Measurements from ENCODE around the gene CTU2. TPM values are rescaled to one million over a fixed set of nuclear protein-coding genes. Genes with fewer than 3 reads are reported as not detected.

CTU2 gene
- total and polyA plus RNA-seq, 9 of the 15 experiments (the other 6 are each of a cell fraction or from before 2014, with no cell fraction given), result 1.3 to 105 (median 23.2) TPM

- Histone ChIP-seq H4K20me1 (replicated peaks; ENCODE audit: control insufficient read depth, insufficient read depth, low read length) (no peaks in the 10 kb centered on the region; the same call in 1 of the 2 replicates), H3K4me2 (ENCODE audit: insufficient read depth, low read length) (peak overlapping the region; percentile 75), H3K27ac (ENCODE audit: extremely low read depth, low read depth, low read length) (peak overlapping the region; percentile 21; the same call in 2 of the 3 replicates), H3K27me3 (ENCODE audit: control insufficient read depth in 2 of 2, insufficient read depth in 2 of 2, low read length in 2 of 2) (no peaks in the 10 kb centered on the region), H3K9me1 (ENCODE audit: control insufficient read depth, insufficient read depth, low read length) (no peaks in the 10 kb centered on the region), H3K4me3 (peak overlapping the region; percentile 60), H3K9ac (ENCODE audit: insufficient read depth in 1 of 2, low read depth in 2 of 2, low read length in 2 of 2) (peak overlapping the region; percentile 44 to 90; a peak in 3 of 4 replicates), H3K4me1 (replicated peaks in 1 of 2; ENCODE audit: control insufficient read depth in 2 of 2, insufficient read depth in 2 of 2, low read length in 2 of 2) (peaks cover 36 to 75% of the 10 kb centered on the region in 2 experiments), H3K9me3 (replicated peaks; ENCODE audit: control insufficient read depth, insufficient read depth, low read depth, low read length) (no peaks in the 10 kb centered on the region), H3K36me3 (ENCODE audit: control insufficient read depth, insufficient read depth, low read length) (no peaks in the 10 kb centered on the region), H3K79me2 (ENCODE audit: control insufficient read depth, insufficient read depth, low read length) (no peaks in the 10 kb centered on the region; the same call in 2 of the 3 replicates), H2AFZ (ENCODE audit: low read depth, low read length) (peak overlapping the region; percentile 88)
- BruUV-seq (replicated peaks), result no TSS peak
- 0% methylated on average over 18 of the region's 25 CpGs for WGBS (ENCODE audit: insufficient coverage, low coverage, missing lambda C conversion rate)
- CTCF ChIA-PET (ENCODE audit: low intra/inter-chr PET ratio), result no interaction called here
- in situ Hi-C loops (cut with MboI), result no loop called here
- ATAC-seq (peak; percentile 34), FAIRE-seq (no peak), DNase-seq (ENCODE audit: extremely low read depth in 1 of 4, low spot score in 3 of 4) (peak; percentile 58 to 80 (median 71))
- POLR2A ChIA-PET, result interaction anchor here (1.1 to 2.0 kb wide), 4 partner anchors 16 to 116 kb away, joined by 3 to 9 read pairs (median 6); partner anchors contain the start of genes MVD and ZC3H18
- intact Hi-C loops (cut with micrococcal nuclease), result loop anchor here (2.0 to 5.0 kb wide), 3 partner anchors 23 to 86 kb away; partner anchors contain the start of gene MVD
- TF ChIP-seq REST (IDR thresholded peaks at IDR 0.05; ENCODE audit: borderline replicate concordance) (no peak), REST (CRISPR knock-in tag; IDR thresholded peaks at IDR 0.05; ENCODE audit: low read depth) (0 out of 2 replicates have a peak, but pooled peaks have one; percentile 19), CBFA2T2 (conservative IDR thresholded peaks at IDR 0.05) (no peak), ZNF311 (CRISPR knock-in tag; IDR thresholded peaks at IDR 0.05) (no peak), ZZZ3 (IDR thresholded peaks at IDR 0.05) (no peak), TBP (optimal IDR thresholded peaks at IDR 0.05; ENCODE audit: low read depth, low read length) (no peak), ZBTB43 (CRISPR knock-in tag; IDR thresholded peaks at IDR 0.05) (no peak), MCM2 (IDR thresholded peaks at IDR 0.05; ENCODE audit: low read depth) (no peak), DPF2 (IDR thresholded peaks at IDR 0.05) (no peak; the same call in 1 of the 2 replicates), RFX7 (CRISPR knock-in tag; IDR thresholded peaks at IDR 0.05) (no peak), BCL6 (CRISPR knock-in tag; IDR thresholded peaks at IDR 0.05) (no peak), PCBP1 (IDR thresholded peaks at IDR 0.05; ENCODE audit: low read depth, low read length, poor library complexity, severe bottlenecking) (peak; percentile 84), ZBED1 (IDR thresholded peaks at IDR 0.05) (0 out of 2 replicates have a peak, but pooled peaks have one; percentile 61), TFE3 (CRISPR knock-in tag; IDR thresholded peaks at IDR 0.05) (no peak)
Observed at GRCh38 chr16:88686062-88686438, 20.3 kb upstream of the CTU2 start.
